ENCODE data around the gene SIDT2.

Gene SIDT2

GRCh38 chr11:117223741-117224689 is 45.5 kb downstream of the SIDT2 start:
- DNase-seq = no peak

GRCh38 chr11:117225553-117226170 is 47.1 kb downstream of the SIDT2 start:
- no peak for DNase-seq

GRCh38 chr11:117226388-117227385 is 48.1 kb downstream of the SIDT2 start:
- peak; percentile 74 to 77 for DNase-seq

- no peak for DNase-seq
These were observed 49.5 kb downstream of the SIDT2 start for GRCh38 chr11:117228091-117228490.

- DNase-seq = no peak
These were observed 50.9 kb downstream of the SIDT2 start for GRCh38 chr11:117229411-117229810.

- no peak for DNase-seq
These were observed 51.4 kb downstream of the SIDT2 start for GRCh38 chr11:117229931-117230285.

- DNase-seq = no peak
These were observed 51.9 kb downstream of the SIDT2 start for GRCh38 chr11:117230286-117230961.

- peak in 1 of 2 experiments; percentile 1 for DNase-seq
These were observed 52.7 kb downstream of the SIDT2 start for GRCh38 chr11:117230999-117231841.

- no peak for DNase-seq
These were observed 53.2 kb downstream of the SIDT2 start, which contains the start of gene PCSK7 for GRCh38 chr11:117231842-117232091. TSS of gene PCSK7 (minus strand) at chr11:117232073. CDS start at chr11:117229844, 2,229 bp downstream.

- DNase-seq = peak; percentile 32 to 57
These were observed 53.7 kb downstream of the SIDT2 start, which contains the start of gene RNF214 for GRCh38 chr11:117232092-117232878. TSS of gene RNF214 (plus strand) at chr11:117232671. CDS start at chr11:117234273, 1,602 bp downstream.

- DNase-seq = no peak
These were observed 54.4 kb downstream of the SIDT2 start for GRCh38 chr11:117232911-117233409.

- DNase-seq = no peak
These were observed 59.7 kb downstream of the SIDT2 start for GRCh38 chr11:117238221-117238620.

GRCh38 chr11:117239295-117239694 is 60.8 kb downstream of the SIDT2 start:
- no peak for DNase-seq

Measured in AML-193 (cell line).